GM19240 (cell line): ENCODE results near the gene BRD3.
A peak's percentile ranks its signal among the peaks of the same experiment; 100 is the strongest.
"Not testable (repeated sequence)": the region's sequence is repeated elsewhere in the genome, so short reads cannot be mapped to it uniquely, and the experiment has no call there.

Experiments
- DNase-seq: peaks from one replicate; pipeline ENCODE4 v3.0.0; 2011; ENCODE audit warnings: low spot score; ENCODE audit not compliant: insufficient read length

BRD3 gene

DNA sequence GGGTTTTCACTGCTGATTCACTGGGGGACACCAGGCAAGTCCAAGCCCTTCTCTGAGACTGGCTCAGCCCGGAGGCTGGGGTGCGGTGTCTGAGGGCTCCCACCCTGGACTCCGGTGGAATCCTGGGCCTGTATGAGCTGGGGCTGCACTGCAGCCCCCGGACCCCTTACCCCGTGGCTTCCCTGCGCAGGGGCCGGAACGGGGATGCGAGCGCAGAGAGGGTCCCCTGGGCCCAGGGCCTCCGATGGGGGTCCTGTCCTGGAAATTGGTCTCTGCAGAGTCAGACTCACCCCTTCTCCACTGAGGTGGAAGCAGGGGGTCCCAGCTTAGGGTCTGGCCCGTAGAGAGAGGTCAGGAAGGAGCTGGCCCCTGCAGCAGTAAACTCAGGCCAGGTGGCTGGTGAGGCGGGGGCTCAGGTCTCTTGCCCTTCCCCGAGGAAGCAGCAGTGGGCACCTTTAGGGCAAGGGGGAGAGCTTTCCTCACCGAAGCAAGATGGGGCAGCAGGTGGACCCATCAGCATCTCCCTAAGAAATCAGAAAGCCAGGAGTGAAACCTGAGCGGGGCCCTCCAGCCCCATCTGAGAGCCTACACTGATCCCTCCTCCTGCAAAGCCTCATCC, 74.1 kb downstream of the BRD3 start:
- no peak for DNase-seq

DNA sequence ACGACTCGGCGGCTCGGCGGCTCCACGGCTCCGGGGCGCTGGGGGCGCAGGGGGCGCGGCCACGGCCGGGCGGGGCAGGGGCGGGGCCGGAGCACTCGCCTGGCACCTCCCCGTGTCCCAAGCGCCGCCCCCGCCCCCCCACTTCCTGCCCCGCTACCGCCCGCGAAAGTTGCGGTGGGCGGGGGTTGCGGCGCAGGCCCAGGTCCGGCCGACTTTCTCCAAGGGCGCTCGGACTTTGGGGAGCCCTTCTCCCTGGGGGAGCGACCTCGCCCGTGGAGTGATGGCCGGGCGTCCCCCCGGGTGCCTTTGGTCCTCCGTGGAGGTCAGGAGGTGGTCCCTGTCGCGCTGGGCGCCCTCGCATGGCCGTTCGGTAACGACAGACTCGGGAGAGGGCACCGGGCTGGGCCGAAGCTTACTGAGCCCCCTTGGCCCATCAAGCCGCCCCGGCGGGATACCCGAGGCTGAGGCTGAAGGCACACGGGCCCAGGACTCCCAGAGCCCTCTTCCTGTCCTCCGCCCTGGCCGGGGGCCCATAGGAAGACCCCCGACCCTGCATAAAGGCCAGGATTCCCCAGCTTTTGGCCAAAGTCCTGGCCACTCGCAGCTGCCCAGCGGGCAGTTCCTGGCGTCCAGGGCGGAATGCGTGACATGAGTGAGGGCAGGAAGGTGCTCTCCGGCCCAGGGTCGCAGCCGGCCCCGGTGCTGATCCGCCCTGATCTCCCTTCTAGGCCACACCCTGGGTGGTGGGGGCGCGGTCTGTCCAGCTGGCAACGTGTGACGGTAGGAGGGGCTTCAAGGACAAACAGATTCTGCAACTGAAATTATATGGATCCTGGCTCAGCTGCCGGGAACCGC, 74.8 kb downstream of the BRD3 start:
- DNase-seq: peak; percentile 67

- peak; percentile 49 for DNase-seq
Measured at GRCh38 chr9:133991964-133992779, 75.7 kb downstream of the BRD3 start, which contains the start of gene VAV2. TSS of gene VAV2 (minus strand) at chr9:133992324. CDS start at chr9:133992278, 46 bp downstream.

DNA sequence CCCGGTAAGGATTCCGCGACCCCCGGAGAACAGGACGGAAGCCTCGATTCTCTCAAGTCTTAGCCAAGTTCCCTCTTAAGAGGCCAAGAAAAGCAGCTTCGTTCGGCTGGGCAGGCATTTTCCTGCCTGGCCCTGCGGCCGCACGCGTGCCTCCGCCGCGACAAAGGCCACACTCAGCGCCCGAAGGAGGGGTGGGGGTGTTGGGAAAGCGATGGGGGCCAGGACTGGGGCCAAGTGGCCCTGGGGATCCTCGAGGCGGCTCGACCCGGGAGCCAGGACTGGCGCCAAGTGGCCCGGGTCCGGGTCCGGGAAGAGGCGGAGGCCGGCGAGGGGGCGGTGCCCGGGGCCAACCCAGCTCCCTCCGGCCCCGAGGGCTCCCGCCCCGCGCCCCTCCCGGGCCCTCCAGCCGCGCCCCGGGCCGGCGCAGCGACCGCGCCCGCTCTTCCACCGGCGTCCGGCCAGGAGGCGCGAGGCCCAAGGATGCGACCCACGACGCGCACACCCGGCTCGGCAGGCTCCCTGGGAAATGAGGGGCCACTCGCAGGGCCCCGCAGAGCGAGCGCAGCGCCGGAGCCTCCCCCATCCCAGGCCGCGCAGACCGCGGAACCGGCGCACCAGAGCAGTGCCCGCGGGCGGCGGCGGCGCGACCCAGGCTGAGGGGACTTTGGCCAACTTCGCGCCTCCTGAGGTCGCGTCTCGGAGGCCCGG, 76.5 kb downstream of the BRD3 start:
- no peak for DNase-seq

DNA sequence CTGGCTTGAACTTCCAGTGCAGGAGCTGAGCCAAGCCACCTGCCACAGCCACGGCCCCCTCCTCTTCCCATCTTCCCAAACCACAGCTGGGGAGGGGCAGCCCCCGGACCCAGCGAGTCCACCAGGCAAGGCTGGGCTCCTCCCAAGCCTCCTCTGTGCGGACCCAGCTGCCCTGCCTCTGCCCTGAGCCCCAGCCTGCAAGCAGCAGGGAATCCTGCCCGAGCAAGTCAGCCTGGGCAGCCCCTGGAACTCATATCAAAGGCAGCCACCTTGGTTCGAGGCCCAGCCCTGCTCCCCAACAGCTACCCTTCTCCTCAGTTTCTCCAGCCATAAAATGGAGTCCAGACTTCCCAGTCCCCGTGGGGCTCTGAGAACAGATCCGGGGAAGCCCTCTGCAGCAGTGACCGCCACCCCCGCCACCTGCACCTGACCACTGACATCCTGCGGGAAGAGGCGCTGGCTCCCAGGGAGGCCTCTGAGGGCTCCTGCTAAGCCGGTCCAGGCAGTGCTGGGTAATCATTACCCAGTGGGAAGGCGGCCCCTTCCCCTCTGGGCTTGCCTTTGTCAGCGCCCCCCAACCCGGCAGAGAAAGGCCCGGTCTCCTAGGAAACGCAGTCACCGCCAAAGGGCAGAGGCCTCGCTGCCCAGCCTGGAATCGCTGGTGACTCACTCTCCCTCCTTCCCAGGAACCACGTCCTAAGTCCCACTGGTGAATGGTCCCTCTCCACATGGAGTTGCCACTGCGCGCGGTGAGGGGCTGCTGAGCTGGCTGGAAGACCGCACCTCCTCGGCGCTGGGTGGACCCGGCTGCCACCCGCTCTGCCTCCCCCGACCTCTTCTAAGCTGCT, 77.2 kb downstream of the BRD3 start:
- no peak for DNase-seq

GRCh38 chr9:133989625-133990365, 78.0 kb downstream of the BRD3 start:
- no peak for DNase-seq

- not testable (repeated sequence) for DNase-seq
Measured at GRCh38 chr9:133988771-133989170, 79.1 kb downstream of the BRD3 start.

GRCh38 chr9:133987946-133988665, 79.7 kb downstream of the BRD3 start:
- DNase-seq: no peak

- DNase-seq: no peak
Measured at GRCh38 chr9:133987446-133987788, 80.4 kb downstream of the BRD3 start.

- no peak for DNase-seq
Measured at GRCh38 chr9:133986774-133987445, 80.9 kb downstream of the BRD3 start.

GRCh38 chr9:133986061-133986460, 81.8 kb downstream of the BRD3 start:
- DNase-seq: no peak

GRCh38 chr9:133982971-133983720, 84.7 kb downstream of the BRD3 start:
- DNase-seq: no peak

GRCh38 chr9:133981958-133982681, 85.7 kb downstream of the BRD3 start:
- no peak for DNase-seq

DNA sequence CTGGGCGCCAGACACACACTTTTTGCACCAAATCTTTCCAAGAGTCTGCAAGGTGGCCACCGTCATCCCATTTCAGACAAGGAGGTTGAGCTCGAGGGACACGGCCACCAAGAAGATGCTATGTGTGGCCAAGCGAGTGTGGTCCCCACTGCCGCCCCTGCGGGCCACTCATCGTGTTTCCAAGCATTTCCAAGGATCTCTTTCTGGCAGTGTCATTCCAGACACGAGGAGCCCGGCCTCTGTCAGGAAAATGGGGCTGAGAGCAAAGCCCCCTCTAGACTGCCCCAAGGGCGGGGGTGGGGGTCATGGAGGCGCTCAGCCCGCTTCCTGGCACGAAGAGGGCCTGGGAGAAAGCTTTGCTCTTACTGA, 86.3 kb downstream of the BRD3 start:
- no peak for DNase-seq

DNA sequence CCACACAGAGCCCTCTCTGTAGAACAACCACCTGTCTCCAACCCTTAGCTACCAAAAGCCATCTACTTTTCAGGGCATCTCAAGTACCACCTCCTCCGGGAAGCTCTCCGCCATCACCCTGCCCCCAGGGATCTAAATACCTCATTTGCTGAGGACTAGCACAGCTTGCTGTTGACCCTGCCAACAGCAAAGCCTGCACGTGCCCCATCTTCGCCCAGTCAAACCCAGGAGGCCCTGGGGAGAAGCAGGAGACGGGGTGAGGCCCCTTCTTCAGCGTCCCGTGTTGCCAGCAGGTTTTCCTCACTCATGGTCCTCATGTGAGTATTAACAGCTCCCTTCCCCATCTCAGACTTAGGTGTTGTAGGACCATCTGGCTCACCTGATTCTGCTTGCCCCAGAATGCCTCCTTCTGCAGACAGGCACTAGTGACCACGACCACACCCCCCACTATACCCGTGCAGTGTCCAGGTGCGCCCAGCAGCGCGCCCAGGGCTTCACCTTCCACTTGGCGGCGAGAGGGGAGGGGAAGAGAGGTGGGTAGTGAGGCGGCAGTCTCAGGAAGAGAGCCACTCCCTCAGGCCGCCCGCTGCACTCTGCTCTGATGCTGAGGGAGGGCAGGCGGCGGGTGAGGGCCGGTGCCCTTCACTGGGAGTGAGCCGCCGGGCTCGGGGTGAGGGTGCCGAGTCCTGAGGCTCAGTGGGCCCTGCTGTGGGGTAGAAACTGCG, 86.8 kb downstream of the BRD3 start:
- DNase-seq: no peak
